GM19324 (cell line): ENCODE data around the gene BAIAP2.
"Not testable (repeated sequence)": the region's sequence is repeated elsewhere in the genome, so short reads cannot be mapped to it uniquely, and the experiment has no call there.

Source experiments
- ATAC-seq: cut with Tn5 transposase; IDR thresholded peaks from one replicate; pipeline ENCODE4 v1.9.1; 2021; ENCODE audit warnings: mild to moderate bottlenecking, moderate library complexity; ENCODE audit not compliant: unreplicated experiment, low FRiP score

The BAIAP2 gene

DNA sequence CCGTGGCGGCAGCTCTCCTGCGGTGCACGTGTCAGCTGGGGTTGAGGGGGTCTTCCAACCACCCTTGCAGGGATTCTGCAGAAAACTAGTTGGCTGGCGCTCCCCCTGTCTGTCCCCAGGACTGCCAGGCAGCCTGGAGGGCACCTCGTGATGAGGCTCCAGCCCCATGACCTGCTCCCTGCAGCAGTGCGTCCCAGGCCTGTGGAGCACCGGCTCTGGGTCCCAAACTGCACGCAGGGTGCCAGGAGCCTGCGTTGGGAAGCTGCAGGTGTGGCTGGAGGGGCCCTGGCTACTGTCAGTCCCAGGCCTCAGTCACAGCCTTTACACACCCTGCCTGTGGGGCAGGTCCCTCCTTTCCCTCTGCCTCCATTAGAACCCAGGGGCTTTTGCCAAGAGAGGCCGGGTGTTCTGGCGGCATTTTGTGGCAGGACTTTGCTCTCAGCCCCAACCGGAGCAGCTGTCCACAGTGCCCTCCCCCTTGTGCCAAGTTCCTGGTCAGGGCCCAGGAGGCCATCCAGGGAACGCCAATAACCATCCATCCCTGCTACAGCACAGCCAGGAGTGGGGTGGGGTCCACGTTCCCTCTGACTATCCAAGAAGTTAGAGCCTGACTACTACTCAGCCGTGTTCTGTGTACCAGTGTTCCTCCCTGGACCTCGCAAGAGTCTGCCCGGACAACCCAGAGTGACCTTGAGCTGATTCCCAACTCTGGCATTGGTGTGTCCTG lies 34.2 kb upstream of the BAIAP2 start:
- no peak for ATAC-seq

DNA sequence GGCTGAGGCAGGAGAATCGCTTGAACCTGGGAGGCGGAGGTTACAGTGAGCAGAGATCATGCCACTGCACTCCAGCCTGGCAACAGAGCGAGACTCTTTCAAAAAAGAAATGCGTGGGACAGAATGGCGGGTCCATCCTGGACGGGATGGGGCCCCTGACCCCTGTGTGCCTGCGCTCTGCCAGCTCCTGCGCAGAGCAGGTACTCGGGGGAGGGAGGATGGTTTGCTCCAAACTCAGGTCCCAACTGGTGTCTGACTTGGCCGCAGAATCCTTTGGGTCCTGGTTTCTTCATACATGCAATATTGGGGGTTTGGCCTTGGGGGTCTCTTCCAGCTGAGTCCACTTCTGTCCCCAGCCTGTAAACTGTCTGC lies 33.0 kb upstream of the BAIAP2 start:
- ATAC-seq, result no peak

DNA sequence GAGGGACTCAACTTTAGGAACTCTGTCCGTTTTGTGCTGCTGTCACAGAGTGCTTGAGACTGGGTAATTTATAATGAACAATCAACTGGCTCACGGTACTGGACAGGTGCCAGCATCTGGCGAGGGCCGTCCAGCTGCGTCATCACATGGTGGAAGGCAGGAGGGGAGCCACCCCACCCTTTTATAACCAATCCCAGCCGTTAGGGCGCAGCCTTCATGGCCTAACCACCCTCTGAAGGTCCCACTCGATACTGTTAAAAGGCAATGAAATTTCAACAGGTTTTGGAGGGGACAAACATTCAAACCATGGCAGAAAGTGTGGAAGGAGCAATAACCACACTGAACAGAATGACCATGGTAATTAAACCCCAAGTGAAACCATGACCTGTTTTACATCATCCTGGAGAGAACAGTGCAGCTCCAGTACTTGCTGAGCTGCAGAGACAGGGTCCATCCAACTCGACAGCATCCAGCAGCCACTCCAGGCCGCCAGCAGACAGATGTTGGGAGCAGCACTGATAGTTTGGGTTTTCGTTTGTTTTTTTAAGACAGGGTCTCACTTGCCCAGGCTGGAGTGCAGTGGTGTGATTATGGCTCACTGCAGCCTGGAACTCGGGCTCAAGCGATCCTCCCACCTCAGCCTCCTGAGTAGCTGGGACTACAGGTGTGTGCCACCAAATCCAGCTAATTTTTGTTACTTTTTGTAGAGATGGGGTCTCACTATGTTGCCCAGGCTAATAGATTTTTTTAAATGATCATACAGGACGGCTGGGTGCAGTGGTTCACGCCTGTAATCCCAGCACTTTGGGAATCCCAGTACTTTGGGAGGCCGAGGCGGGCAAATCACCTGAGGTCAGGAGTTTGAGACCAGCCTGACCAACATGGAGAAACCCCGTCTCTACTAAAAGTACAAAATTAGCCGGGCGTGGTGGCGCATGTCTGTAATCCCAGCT lies 32.3 kb upstream of the BAIAP2 start:
- ATAC-seq, result no peak

DNA sequence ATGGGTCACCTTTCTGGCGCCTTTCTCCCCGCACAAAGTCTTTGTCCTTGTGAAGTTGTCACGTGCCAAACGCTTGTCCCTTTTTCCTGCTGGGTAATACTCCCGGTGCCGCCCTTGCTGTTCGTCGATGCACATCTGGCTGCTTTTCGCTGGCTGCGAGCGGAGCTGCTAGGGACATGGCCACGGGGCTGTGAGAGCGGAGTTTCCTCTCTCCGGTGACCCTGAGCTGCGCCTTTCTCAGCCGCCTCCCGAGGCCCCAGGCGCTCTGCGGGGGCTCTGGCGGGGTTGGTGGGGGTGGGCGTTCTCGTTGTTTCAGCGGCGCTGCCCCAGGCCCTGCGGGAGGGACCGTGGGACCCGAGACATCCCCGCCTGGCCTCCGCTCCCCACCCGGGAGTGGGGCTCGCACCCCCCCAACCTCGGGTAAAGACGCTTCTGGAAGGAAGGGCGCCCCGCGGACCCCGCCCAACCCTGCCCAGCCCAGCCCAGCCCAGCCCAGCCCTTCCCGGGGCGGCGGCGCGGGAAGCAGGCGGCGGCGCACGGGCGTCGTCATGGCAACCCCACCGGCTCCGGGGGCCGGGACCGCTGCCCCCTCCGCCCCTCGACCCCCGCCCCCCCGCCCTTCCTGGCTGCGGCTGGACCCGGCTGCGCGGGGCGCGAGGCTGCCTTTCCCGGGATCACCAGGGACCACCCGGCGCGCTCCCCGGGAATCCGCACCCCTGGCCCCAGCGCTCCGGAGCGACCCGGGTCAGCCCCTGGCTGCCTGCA lies 31.1 kb upstream of the BAIAP2 start:
- no peak for ATAC-seq

DNA sequence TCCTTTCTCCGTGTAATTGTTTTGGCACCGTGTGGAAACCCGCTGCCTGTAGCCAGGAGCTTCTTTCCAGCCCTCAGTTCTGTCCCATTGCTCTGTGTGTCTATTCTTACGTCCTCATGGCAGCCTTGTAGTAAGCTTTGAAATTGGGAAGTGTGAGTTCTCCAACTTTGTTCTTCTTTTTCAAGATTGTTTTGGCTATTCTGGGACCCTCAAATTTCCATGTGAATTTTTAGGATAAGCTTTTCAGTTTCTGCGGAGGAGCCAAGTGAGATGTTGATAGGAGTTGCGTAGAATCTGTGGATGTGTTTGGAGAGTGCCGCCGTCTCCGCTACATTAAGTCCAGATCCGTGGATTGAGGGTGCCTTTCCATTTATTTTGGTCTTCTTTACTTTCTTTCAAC lies 28.1 kb upstream of the BAIAP2 start:
- no peak for ATAC-seq

DNA sequence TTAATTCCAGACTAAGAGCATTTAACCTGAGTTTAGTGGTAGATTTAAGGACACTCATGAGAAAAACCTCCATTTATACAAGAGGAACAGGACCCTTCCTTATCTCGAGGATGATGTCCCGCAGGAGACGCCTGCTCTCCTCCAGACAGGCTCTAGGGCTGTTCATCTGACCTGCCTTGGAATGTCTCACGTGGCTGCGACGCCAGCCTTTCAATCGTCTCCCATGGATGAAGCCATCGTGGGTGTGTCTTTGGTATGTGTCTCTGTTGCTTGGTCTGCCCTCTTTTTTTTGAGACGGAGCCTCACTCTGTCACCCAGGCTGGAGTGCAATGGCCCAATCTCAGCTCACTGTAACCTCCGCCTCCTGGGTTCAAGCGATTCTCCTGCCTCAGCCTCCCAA lies 26.8 kb upstream of the BAIAP2 start:
- no peak for ATAC-seq

DNA sequence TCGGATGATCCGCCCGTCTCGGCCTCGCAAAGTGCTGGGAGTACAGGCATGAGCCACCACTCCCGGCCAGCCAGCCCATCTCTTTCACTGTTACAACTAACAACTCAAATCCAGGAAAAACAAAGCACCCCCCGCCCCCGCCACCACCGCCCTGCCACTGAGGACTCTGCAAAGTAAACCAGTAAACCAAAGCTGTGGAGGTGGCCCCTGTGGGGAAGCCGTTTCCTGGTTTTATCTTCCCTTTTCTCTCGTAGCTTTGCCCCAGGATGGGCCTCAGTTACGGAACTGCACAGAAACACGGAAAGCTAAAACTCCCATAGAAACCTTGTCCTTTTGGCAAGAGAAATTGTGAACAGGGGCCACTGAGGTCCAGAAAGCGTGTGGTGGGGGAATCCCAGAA lies 25.8 kb upstream of the BAIAP2 start:
- no peak for ATAC-seq

DNA sequence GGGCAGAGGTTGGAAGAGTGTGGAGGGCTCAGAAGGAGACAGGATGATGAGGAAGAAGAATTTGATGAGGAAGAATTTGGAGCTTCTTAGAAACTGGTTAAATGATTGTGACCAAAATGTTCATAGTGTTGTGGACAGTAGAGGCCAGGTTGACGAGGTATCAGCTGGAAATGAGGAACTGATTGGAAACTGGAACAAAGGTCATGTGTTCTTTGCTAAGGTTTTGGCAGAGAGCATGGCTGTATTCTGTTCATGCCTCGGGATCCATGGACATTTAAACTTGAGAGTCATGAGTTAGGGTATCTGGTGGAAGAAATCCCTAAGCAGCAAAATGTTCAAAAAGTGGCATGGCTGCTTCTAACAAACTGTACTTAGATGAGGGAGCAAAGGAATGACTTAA lies 24.0 kb upstream of the BAIAP2 start:
- ATAC-seq, result no peak

DNA sequence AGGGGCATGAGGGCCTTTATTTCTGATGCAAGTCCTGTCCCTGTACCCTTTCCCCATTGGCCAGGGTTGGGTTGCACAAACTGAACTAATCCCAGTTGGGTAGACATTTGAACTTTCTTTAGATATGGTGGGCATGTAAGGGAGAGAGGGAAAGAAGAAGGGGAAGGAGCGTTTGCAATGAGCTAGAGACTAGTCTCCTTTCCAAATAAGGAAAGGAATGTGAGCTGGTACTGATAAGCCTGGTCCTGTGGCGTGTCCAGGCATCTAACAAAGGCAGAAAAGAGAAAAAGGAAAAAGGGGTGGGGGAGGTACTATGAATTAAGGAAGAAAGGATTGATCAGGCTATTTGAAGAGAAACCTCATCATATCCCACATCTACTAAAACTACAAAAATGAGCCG lies 23.0 kb upstream of the BAIAP2 start:
- no peak for ATAC-seq

DNA sequence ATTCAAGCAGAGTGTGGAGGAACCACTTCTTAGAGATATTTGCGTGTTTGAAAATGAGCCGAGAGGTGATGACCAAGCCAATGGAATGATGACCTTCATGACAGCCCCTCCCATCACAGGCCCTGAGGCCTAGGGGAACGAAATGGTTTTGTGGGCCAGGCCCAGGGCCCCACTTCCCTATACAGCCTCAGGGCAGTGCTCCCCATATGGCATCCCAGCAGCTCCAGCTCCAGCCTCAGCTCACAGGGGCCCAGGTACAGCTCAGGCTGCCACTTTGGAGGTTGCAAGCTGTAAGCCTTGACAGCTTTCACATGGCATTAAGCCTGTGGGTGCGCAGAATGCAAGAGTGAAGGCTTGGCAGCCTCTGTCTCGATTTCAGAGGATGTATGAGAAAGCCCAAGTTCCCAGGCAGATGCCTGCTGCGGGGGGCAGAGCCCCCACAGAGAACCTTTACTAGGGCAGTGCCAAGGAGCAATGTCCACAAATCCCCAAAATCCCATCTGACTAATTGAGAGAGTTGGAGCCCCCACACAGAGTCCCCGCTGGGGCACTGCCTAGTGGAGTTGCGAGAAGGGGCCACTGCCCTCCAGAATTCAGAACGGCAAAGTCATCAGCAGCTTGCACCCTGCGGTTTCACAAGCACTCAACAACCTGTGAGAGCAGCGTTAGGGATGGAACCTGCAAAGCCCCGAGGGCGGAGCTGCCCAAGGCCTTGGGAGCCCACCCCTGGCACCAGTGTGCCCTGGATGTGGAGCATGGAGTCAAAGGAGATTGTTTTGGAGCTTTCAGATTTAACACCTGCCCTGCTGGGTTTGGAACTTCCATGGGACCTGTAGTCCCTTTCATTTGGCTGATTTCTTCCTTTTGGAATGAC lies 22.1 kb upstream of the BAIAP2 start:
- ATAC-seq, result no peak

DNA sequence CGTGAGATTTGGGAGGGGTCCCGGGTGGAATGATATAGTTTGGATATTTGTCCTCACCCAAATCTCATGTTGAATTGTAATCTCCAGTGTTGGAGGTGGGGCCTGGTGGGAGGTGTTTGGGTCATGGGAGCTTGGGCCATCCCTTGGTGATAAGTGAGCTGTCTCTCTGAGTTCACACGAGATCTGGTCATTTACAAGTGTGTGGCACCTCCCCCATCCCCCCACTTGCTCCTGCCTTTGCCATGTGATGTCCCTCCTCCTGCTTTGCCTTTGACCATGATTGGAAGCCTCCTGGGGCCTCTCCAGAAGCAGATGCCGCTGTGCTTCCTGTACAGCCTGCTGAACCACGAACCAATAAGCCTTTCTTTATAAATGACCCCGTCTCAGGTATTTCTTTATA lies 21.3 kb upstream of the BAIAP2 start:
- no peak for ATAC-seq

DNA sequence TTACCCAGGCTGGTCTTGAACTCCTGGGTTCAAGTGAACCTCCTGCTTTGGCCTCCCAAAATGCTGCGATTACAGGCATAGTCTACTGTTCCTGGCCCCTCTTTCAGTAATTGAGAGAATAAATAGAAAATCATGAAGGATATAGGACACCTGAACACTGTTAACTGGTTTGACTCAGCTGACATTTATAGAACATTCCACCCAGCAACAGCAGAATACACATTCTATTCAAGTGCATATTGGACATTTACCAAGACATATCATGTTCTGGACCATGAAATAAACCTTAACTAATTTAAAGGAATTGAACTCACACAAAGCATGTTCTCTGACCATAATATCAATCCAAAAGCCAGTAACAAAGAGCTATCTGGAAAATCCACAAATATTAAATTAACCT lies 19.8 kb upstream of the BAIAP2 start:
- ATAC-seq, result no peak

DNA sequence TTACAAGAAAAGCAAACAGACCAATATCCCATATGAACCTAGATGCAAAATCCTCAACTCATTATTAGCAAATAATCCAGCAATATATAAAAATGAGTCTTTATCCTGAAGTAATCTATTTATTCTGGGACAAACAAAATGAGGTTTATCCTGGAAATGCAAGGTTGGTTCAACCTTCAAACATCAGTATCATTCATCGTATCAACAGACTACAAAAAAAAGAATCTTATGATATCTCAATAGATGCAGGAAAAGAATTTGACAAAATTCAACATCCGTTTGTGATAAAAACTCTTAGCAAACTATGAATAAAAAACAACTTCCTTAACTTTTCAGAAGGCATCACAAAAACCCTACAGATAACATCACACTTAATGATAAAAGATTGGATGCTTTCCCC lies 18.4 kb upstream of the BAIAP2 start:
- no peak for ATAC-seq

DNA sequence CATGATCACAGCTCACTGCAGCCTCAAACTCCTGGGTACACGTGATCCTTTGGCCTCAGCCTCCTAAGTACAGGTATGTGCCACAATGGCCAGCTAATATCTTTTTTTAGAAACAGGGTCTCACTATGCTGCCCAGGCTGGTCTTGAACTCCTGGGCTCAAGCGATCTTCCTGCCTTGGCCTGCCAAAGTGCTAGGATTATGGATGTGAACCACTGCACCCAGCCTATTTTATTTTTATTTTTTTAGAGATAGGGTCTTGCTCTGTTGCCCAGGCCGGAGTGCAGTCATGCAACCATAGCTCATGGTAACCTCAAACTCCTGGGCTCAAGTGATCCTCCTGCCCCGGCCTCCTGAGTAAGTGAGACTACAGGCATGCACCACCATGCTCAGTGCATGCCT lies 17.6 kb upstream of the BAIAP2 start:
- not testable (repeated sequence) for ATAC-seq

DNA sequence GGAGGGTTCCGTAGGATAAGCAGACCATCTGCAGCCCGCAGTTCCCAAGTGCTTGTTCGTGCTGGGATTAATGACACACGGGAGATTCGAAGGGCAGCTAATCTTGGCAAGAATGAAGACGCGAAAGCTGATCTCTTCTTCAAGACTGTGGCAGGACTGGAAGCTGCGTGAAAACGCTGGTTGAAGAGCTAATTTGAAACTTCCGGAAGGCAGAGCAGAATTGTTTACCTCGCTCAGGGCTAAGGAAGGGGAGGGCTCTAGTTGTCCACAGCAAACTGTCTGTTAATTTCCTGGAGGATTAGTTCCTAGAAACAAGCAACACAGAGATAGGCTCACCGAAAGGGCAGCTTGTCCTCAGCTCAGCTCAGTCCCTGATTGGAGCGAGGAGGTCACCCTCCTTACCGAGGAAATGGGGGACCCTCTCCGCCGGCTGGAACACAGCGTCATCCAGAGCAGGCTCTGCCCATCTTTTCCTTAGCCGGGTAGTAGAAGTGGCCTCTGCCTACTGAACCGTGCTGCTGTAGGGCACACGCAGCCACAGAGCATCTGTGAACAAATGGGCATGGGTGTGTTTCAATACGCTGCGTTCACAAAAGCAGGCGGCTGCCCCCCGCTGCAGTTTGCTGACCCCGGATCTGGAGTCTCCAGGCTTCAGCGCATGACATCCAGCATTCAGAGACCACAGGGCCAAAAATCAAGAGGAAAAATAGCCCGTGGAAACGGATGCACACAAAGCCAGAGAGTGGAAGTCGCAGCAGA lies 16.7 kb upstream of the BAIAP2 start:
- ATAC-seq, result no peak

DNA sequence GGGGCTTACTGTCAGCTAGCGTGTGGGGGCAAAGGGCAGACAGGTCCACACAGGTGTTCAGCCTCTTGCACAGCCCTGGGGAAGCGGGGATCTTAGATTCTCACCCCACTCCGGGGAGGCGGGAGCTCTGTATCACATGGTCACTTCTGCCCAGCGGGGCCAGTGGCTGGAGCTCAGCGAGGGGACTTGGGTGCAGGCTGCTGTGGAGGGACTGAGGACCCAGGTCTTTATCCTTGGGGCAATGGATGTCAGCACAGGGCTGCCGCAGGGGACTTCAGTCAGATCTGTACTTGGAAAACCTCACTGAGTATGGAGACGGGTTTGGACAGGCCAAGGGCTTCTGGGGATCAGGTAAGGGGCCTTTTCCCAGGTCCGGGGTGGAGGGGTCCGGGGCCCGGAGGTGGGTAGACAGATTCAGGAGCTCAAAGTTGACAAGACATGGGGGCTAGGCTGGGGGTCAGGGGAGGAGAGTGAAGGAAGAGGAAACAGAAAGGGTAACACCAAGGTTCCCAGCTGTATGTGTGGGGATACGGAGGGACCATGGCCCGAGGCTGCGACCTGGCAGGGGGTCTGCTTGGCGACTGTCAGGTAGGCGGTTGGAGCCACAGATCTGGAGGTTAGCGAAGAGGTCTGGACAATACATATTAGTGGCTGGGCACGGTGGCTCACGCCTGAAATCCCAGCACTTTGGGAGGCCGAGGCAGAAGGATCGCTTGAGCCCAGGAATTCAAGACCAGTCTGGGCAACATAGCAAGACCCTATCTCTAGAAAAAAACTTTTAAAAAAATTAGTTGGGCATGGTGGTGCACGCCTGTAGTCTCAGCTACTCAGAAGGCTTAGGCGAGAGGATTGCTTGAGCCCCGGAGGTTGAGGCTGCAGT lies 15.1 kb upstream of the BAIAP2 start:
- no peak for ATAC-seq

DNA sequence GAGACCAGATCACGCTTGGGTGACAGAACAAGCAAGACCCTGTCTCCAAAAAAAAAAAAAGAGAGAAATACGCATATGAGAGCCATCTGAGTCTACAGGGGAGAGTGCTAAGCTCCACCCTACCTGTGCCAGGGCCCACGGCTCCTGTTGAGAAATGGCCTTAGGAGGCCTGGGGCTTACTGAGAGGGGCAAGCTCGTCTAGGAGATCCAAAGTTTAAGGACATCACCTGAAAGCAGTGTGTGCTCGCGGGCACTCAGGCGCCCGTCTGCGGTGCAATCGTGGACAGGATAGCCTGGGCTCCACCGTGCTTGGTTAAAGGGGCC lies 14.5 kb upstream of the BAIAP2 start:
- no peak for ATAC-seq

DNA sequence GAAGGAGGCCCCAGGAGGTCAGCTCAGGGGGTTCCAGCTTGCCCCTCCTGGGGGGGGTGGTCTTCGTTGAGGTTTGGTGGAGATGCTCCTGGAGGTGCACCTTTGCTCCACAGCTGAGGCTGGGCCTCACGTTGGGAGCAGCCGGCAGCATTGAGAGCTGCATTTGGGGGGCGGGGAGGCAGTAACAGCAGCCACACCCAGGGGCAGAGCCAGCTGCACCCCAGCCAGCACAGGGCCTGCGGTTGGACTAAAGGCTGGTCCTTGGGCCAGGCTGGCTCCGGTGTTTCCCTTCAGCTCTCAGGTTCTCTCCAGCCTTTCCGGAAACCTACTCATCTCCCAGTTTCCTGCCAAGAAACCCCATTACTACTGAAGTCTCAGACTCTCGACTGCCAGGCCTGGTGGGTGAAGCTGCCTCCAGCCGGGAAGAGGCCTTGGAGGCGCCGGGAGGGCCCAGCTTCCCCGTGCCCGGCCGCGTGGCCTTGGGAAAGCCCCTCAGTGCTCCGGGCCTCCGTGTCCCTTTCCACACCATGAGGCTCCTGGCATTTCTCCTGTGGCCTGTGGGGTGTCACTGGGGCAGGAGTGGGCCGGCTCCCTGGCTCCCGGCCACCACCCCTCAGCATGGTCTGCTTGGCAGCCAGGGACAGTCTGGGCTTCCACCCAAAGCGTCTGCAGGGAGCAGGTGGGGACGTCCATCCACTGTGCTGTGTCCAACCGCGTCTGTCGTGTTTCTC lies 14.0 kb upstream of the BAIAP2 start:
- no peak for ATAC-seq
